HepG2 (cell line): Measurements from ENCODE around the gene ADCY9. TPM values are rescaled to one million over a fixed set of nuclear protein-coding genes. Genes with fewer than 3 reads are reported as not detected.

Source experiments
- ARNTL ChIP-seq: sonication (generic); formaldehyde crosslinking; IDR thresholded peaks from 2 replicates; pipeline ENCODE4 v1.4.0; 2020; ENCODE audit warnings: mild to moderate bottlenecking, missing genetic modification reagents
- CCDC6 ChIP-seq: sonication (generic); formaldehyde crosslinking; IDR thresholded peaks from 2 replicates; pipeline ENCODE4 v1.8.1; 2022; ENCODE audit warnings: mild to moderate bottlenecking, missing genetic modification reagents, moderate library complexity
- EP300 ChIP-seq, 3 experiments: sonication (generic) in 1 of 3; formaldehyde crosslinking in 1 of 3; IDR thresholded peaks; 2 replicates each; pipeline versions ENCODE4 v1.5.1 to v1.6.1; 2011 to 2020; ENCODE audit warnings: low read depth in 2 of 3, low read length in 2 of 3, borderline replicate concordance in 1 of 3, improper control_type of control experiment in 1 of 3, mild to moderate bottlenecking in 1 of 3, missing genetic modification reagents in 1 of 3, moderate library complexity in 1 of 3
- FOXJ3 ChIP-seq: sonication (generic); formaldehyde crosslinking; IDR thresholded peaks from 2 replicates; pipeline ENCODE4 v1.4.0; 2020; ENCODE audit warnings: missing genetic modification reagents, mild to moderate bottlenecking, borderline replicate concordance
- FOXM1 ChIP-seq: sonication (generic); formaldehyde crosslinking; IDR thresholded peaks from 2 replicates; pipeline ENCODE4 v1.5.0; 2020; ENCODE audit warnings: missing genetic modification reagents
- GATA4 ChIP-seq: sonication (generic); IDR thresholded peaks from 2 replicates; pipeline ENCODE4 v1.6.1; 2016; ENCODE audit warnings: antibody characterized with exemption, low read depth, borderline replicate concordance
- HIVEP1 ChIP-seq: sonication (generic); formaldehyde crosslinking; IDR thresholded peaks from 2 replicates; pipeline ENCODE4 v1.4.0; 2020; ENCODE audit warnings: mild to moderate bottlenecking, missing genetic modification reagents
- HNRNPUL1 ChIP-seq: fragments of 200-400 bp; formaldehyde crosslinking; IDR thresholded peaks from 2 replicates; pipeline ENCODE4 v1.6.1; 2017; ENCODE audit warnings: low read depth, mild to moderate bottlenecking, low read length, moderate library complexity
- MED1 ChIP-seq: sonication (generic); formaldehyde crosslinking; IDR thresholded peaks from 2 replicates; pipeline ENCODE4 v1.4.0; 2020; ENCODE audit warnings: missing genetic modification reagents
- SIN3B ChIP-seq: fragments of 150-350 bp; IDR thresholded peaks from 2 replicates; pipeline ENCODE4 v1.6.1; 2014; ENCODE audit warnings: low read length
- SMAD1 ChIP-seq: sonication (generic); formaldehyde crosslinking; IDR thresholded peaks from 2 replicates; pipeline ENCODE4 v1.4.0; 2020; ENCODE audit warnings: missing genetic modification reagents, low read depth, mild to moderate bottlenecking, borderline replicate concordance
- SNAI1 ChIP-seq: sonication (generic); formaldehyde crosslinking; IDR thresholded peaks from 2 replicates; pipeline ENCODE4 v1.5.0; 2020; ENCODE audit warnings: mild to moderate bottlenecking, missing genetic modification reagents, borderline replicate concordance
- SSRP1 ChIP-seq: IDR thresholded peaks from 2 replicates; pipeline ENCODE4 v1.6.1; 2016; ENCODE audit warnings: control low read depth
- TBX2 ChIP-seq: sonication (generic); formaldehyde crosslinking; IDR thresholded peaks from 2 replicates; pipeline ENCODE4 v1.5.0; 2020; ENCODE audit warnings: missing genetic modification reagents, mild to moderate bottlenecking, borderline replicate concordance
- TBX3 ChIP-seq: fragments of 450-650 bp; IDR thresholded peaks from 2 replicates; pipeline ENCODE4 v1.6.1; 2017; ENCODE audit warnings: antibody characterized with exemption, mild to moderate bottlenecking, inconsistent platforms, borderline replicate concordance
- TP53 ChIP-seq: sonication (generic); formaldehyde crosslinking; conservative IDR thresholded peaks from 2 replicates; pipeline ENCODE4 v1.4.0; 2020; ENCODE audit warnings: missing genetic modification reagents
- ZNF17 ChIP-seq: sonication (generic); formaldehyde crosslinking; IDR thresholded peaks from 2 replicates; pipeline ENCODE4 v1.5.0; 2020; ENCODE audit warnings: mild to moderate bottlenecking, missing genetic modification reagents
- ZNF230 ChIP-seq: sonication (generic); formaldehyde crosslinking; IDR thresholded peaks from 2 replicates; pipeline ENCODE4 v1.4.0; 2020; ENCODE audit warnings: mild to moderate bottlenecking, missing genetic modification reagents
- ZNF496 ChIP-seq: sonication (generic); formaldehyde crosslinking; IDR thresholded peaks from 2 replicates; pipeline ENCODE4 v1.8.1; 2023; ENCODE audit warnings: mild to moderate bottlenecking, moderate library complexity, missing genetic modification reagents; ENCODE audit not compliant: insufficient replicate concordance
- ZNF501 ChIP-seq: sonication (generic); formaldehyde crosslinking; IDR thresholded peaks from 2 replicates; pipeline ENCODE4 v1.5.1; 2020; ENCODE audit warnings: mild to moderate bottlenecking, moderate library complexity, missing genetic modification reagents
- ZNF777 ChIP-seq: sonication (generic); formaldehyde crosslinking; IDR thresholded peaks from 2 replicates; pipeline ENCODE4 v1.4.0; 2020; ENCODE audit warnings: missing genetic modification reagents
- ZNF839 ChIP-seq: sonication (generic); formaldehyde crosslinking; IDR thresholded peaks from 2 replicates; pipeline ENCODE4 v1.4.0; 2020; ENCODE audit warnings: missing genetic modification reagents, mild to moderate bottlenecking, borderline replicate concordance
- ZSCAN9 ChIP-seq: IDR thresholded peaks from 2 replicates; pipeline ENCODE4 v1.6.1; 2016; ENCODE audit warnings: borderline replicate concordance
- polyA plus RNA-seq, 8 experiments: library from polyadenylated mRNA; depleted of rRNA in 3 of 8; stranded (reverse) in 7 of 8; unstranded in 1 of 8; fragments of >200 nt; fragmentation: Illumina TruSeq in 4 of 8; extraction: Trizol in 4 of 8; gene quantifications; 2 replicates each; pipeline versions ENCODE4 v1.2.1 to v1.2.3, GENCODE V29; 2011 to 2016; ENCODE audit warnings: low read depth in 4 of 8, missing spikeins in 1 of 8, mixed read lengths in 1 of 8; ENCODE audit not compliant: insufficient read depth in 1 of 8
- total RNA-seq, 5 experiments: library from RNA; depleted of rRNA; stranded (reverse); fragments of >200 nt; fragmentation: Illumina TruSeq; extraction: Trizol; gene quantifications; 2 replicates each; pipeline ENCODE4 v1.2.3, GENCODE V29; 2016; ENCODE audit warnings: low read depth in 1 of 5
- TF ChIP-seq, protein P1 (sequence below): IDR thresholded peaks from 2 replicates; pipeline ENCODE4 v1.6.1; 2012; ENCODE audit warnings: low read depth, low read length, improper control_type of control experiment
- TF ChIP-seq, protein P2 (sequence below): IDR thresholded peaks from 2 replicates; pipeline ENCODE4 v1.6.1; 2016; ENCODE audit warnings: low read depth, borderline replicate concordance
- TF ChIP-seq, protein P3 (sequence below): sonication (generic); formaldehyde crosslinking; IDR thresholded peaks from 2 replicates; pipeline ENCODE4 v1.4.0; 2020; ENCODE audit warnings: missing genetic modification reagents

ADCY9 gene
- total and polyA plus RNA-seq, 2 of the 13 experiments (the other 11 are each of a cell fraction or from before 2014, with no cell fraction given) = 11.2 to 13.9 TPM

DNA sequence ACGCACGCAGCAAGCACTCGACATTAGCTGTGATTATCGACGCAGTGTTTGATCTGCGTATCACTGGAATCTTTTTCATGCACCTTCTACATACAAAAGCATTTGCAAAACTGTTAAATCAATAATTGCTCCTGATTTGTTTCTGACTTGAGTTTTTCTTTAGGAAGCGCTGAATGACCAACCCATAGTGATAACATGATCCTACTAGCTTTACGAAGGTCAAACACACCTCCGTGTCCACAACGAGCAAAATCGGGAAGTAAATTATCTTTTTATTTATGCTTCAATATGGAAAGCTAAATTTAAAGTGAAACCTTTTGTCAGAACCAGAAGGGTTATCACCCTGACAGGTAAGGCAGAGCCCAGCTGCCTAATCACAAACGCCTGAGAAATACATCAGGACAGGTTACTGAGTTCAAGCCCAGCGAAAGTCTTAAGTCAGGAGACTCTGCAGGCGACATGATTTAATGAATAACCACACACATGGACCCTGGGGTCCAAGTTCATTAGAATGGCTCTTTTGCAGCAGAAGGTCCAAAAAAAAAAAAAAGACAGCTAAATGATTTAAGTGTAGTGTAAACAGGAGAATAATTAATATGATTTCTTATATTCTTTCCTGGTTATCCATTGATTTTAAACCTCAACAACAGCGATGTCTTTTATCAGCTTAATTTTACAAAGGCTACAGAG, 104.2 kb downstream of the ADCY9 start (continued):
- TF ChIP-seq, protein P1, sequence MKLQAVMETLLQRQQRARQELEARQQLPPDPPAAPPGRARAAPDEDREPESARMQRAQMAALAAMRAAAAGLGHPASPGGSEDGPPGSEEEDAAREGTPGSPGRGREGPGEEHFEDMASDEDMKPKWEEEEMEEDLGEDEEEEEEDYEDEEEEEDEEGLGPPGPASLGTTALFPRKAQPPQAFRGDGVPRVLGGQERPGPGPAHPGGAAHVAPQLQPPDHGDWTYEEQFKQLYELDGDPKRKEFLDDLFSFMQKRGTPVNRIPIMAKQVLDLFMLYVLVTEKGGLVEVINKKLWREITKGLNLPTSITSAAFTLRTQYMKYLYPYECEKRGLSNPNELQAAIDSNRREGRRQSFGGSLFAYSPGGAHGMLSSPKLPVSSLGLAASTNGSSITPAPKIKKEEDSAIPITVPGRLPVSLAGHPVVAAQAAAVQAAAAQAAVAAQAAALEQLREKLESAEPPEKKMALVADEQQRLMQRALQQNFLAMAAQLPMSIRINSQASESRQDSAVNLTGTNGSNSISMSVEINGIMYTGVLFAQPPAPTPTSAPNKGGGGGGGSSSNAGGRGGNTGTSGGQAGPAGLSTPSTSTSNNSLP = peak; percentile 62; the same call in 1 of the 2 replicates
- TF ChIP-seq, protein P2, sequence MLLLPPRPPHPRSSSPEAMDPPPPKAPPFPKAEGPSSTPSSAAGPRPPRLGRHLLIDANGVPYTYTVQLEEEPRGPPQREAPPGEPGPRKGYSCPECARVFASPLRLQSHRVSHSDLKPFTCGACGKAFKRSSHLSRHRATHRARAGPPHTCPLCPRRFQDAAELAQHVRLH = no peak
- TF ChIP-seq ZNF496 (CRISPR knock-in tag) (no peak), ZNF501 (no peak), ZNF839 (CRISPR knock-in tag) (no peak), ZNF777 (CRISPR knock-in tag) (no peak), FOXJ3 (CRISPR knock-in tag) (peak; percentile 19; the same call in 1 of the 2 replicates), ZSCAN9 (CRISPR knock-in tag) (no peak), TBX3 (0 out of 2 replicates have a peak, but pooled peaks have one; percentile 45), SMAD1 (no peak), ARNTL (peak; percentile 28), GATA4 (no peak), TP53 (CRISPR knock-in tag) (no peak), SSRP1 (no peak), TBX2 (CRISPR knock-in tag) (no peak), ZNF17 (CRISPR knock-in tag) (no peak), HNRNPUL1 (no peak), ZNF230 (no peak), FOXM1 (CRISPR knock-in tag) (no peak), MED1 (no peak), HIVEP1 (no peak), CCDC6 (CRISPR knock-in tag) (no peak), EP300 (IDR thresholded peaks at IDR 0.05; ENCODE audit: low read depth in 2 of 2, low read length in 2 of 2) (peak in 1 of 2 experiments; percentile 8; a peak in 1 of 4 replicates), EP300 (CRISPR knock-in tag; IDR thresholded peaks at IDR 0.05; ENCODE audit: borderline replicate concordance) (no peak), SIN3B (no peak), SNAI1 (no peak)
- TF ChIP-seq, protein P3, sequence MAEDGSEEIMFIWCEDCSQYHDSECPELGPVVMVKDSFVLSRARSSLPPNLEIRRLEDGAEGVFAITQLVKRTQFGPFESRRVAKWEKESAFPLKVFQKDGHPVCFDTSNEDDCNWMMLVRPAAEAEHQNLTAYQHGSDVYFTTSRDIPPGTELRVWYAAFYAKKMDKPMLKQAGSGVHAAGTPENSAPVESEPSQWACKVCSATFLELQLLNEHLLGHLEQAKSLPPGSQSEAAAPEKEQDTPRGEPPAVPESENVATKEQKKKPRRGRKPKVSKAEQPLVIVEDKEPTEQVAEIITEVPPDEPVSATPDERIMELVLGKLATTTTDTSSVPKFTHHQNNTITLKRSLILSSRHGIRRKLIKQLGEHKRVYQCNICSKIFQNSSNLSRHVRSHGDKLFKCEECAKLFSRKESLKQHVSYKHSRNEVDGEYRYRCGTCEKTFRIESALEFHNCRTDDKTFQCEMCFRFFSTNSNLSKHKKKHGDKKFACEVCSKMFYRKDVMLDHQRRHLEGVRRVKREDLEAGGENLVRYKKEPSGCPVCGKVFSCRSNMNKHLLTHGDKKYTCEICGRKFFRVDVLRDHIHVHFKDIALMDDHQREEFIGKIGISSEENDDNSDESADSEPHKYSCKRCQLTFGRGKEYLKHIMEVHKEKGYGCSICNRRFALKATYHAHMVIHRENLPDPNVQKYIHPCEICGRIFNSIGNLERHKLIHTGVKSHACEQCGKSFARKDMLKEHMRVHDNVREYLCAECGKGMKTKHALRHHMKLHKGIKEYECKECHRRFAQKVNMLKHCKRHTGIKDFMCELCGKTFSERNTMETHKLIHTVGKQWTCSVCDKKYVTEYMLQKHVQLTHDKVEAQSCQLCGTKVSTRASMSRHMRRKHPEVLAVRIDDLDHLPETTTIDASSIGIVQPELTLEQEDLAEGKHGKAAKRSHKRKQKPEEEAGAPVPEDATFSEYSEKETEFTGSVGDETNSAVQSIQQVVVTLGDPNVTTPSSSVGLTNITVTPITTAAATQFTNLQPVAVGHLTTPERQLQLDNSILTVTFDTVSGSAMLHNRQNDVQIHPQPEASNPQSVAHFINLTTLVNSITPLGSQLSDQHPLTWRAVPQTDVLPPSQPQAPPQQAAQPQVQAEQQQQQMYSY (CRISPR knock-in tag) = no peak
